Nephron (organoid): Measurements from ENCODE around the gene PSMF1.
"Not testable (repeated sequence)": the region's sequence is repeated elsewhere in the genome, so short reads cannot be mapped to it uniquely, and the experiment has no call there.

ENCODE experiments used
- H3K27ac Mint-ChIP-seq, 3 experiments: 2 replicates each; pipeline ENCODE4 v1.8.0; 2020; ENCODE audit warnings: mixed read lengths in 3 of 3, mild to moderate bottlenecking in 2 of 3, moderate library complexity in 1 of 3
- H3K27me3 Mint-ChIP-seq: 2 replicates; pipeline ENCODE4 v1.8.0; 2021; ENCODE audit warnings: low read depth, mild to moderate bottlenecking, moderate library complexity, mixed read lengths
- H3K36me3 Mint-ChIP-seq: 2 replicates; pipeline ENCODE4 v1.8.0; 2020; ENCODE audit warnings: low read depth, mixed read lengths
- H3K4me1 Mint-ChIP-seq: 2 replicates; pipeline ENCODE4 v1.8.0; 2020; ENCODE audit warnings: mixed read lengths
- H3K4me3 Mint-ChIP-seq, 3 experiments: 2 replicates each; pipeline ENCODE4 v1.8.0; 2020; ENCODE audit warnings: mild to moderate bottlenecking in 3 of 3, mixed read lengths in 3 of 3, moderate library complexity in 2 of 3
- H3K9me3 Mint-ChIP-seq: 2 replicates; pipeline ENCODE4 v1.8.0; 2020; ENCODE audit warnings: mixed read lengths
- CTCF ChIP-seq, 3 experiments: fragments of 200-600 bp; sonication (generic); IDR thresholded peaks; one replicate each; pipeline ENCODE4 v1.5.0; 2021; ENCODE audit warnings: antibody characterized with exemption in 3 of 3; ENCODE audit not compliant: unreplicated experiment in 3 of 3

PSMF1 gene

DNA sequence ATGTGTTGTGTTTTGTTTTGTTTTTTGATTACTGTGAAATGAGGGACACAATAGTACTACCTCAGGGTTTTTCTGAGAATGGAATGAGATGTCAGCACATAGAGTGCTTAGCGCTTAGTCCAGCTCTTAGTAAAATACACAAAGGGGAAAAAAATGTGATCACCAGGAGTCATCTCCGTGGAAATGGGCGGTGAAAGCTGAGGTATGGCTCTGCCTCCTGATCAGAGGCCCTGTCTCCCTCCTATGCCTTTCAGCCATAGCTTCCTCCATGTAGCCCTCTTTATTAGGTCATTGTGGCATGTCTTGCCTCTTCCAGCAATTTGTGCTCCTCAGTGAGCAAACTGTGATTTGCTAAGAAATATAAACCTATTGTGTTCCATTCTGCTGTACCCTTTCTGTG lies 13.0 kb downstream of the PSMF1 start:
- no peaks in the 10 kb centered on the region for H3K4me1 Mint-ChIP-seq
- TF ChIP-seq CTCF (IDR thresholded peaks at IDR 0.05; ENCODE audit: unreplicated experiment in 3 of 3) = no peak
- H3K9me3 Mint-ChIP-seq = no peaks in the 10 kb centered on the region
- H3K36me3 Mint-ChIP-seq = peaks cover 88% of the 10 kb centered on the region
- H3K27ac Mint-ChIP-seq = no peak overlapping the region
- H3K27me3 Mint-ChIP-seq = no peaks in the 10 kb centered on the region
- H3K4me3 Mint-ChIP-seq = no peak overlapping the region

- H3K9me3 Mint-ChIP-seq = no peaks in the 10 kb centered on the region
- peaks cover 94% of the 10 kb centered on the region for H3K36me3 Mint-ChIP-seq
- no peaks in the 10 kb centered on the region for H3K27me3 Mint-ChIP-seq
- TF ChIP-seq CTCF (IDR thresholded peaks at IDR 0.05; ENCODE audit: unreplicated experiment in 3 of 3) = no peak
- no peak overlapping the region for H3K4me3 Mint-ChIP-seq
- no peak overlapping the region for H3K27ac Mint-ChIP-seq
- H3K4me1 Mint-ChIP-seq = no peaks in the 10 kb centered on the region
Measured at GRCh38 chr20:1134355-1134754, 16.0 kb downstream of the PSMF1 start.

DNA sequence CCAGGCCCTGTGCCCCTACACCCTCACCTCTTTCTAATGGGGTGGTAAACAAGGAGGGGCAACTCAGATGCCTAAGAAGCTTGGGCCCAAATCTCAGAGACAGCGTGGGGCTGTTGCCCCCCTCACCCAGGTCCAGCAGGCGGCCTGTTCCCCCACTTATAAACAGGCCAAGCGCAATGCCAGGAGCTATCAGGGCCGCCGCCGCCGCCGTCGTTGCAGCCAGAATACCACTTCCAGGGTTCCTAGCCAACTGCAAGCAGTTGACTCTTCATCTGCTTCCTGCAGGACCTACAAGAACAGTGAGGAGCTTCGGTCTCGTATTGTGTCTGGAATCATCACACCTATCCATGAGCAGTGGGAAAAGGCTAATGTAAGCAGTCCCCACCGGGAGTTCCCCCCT lies 16.4 kb downstream of the PSMF1 start:
- H3K4me3 Mint-ChIP-seq = no peak overlapping the region
- no peak overlapping the region for H3K27ac Mint-ChIP-seq
- H3K36me3 Mint-ChIP-seq = peaks cover 94% of the 10 kb centered on the region
- H3K4me1 Mint-ChIP-seq = no peaks in the 10 kb centered on the region
- TF ChIP-seq CTCF (IDR thresholded peaks at IDR 0.05; ENCODE audit: unreplicated experiment in 3 of 3) = no peak
- H3K27me3 Mint-ChIP-seq = no peaks in the 10 kb centered on the region
- no peaks in the 10 kb centered on the region for H3K9me3 Mint-ChIP-seq

GRCh38 chr20:1137236-1137635 lies 18.8 kb downstream of the PSMF1 start:
- H3K4me1 Mint-ChIP-seq = no peaks in the 10 kb centered on the region
- no peak overlapping the region for H3K27ac Mint-ChIP-seq
- TF ChIP-seq CTCF (IDR thresholded peaks at IDR 0.05; ENCODE audit: unreplicated experiment in 3 of 3) = no peak

DNA sequence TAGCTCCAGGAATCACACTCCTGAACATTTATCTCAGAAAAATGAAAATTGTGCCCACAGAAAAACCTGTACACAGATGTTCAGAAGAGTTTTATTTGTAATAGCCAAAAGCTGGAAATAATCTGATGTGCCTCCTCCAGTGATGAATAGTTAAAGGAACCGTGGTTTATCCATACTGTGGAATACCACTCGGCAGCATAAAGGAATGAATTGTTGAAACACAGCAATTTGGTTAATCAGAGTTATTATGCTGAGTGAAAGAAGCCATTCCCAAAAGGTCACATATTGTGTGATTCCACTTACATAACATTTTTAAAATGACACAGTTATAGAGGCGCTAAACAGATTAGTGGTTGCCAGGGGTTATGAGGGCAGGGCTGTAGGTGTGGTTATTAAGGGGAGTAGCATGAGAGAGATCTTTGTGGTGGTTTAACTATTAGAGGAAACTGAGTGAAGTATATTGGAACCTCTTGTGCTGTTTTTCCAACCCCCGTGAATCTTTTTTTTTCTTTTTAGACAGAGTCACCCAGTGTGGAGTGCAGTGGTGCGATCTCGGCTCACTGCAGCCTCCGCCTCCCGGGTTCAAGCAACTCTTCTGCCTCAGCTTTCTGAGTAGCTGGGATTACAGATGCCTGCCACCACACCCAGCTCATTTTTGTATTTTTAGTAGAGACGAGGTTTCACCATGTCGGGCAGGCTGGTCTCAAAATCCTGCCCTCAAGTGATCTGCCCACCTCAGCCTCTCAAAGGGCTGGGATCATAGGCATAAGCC lies 26.2 kb downstream of the PSMF1 start:
- Mint-ChIP-seq H3K4me3 (no peak overlapping the region), H3K4me1 (no peaks in the 10 kb centered on the region), H3K27me3 (no peaks in the 10 kb centered on the region), H3K9me3 (peaks cover 3% of the 10 kb centered on the region), H3K36me3 (peaks cover 65% of the 10 kb centered on the region), H3K27ac (no peak overlapping the region)
- no peak for TF ChIP-seq CTCF (IDR thresholded peaks at IDR 0.05; ENCODE audit: unreplicated experiment in 3 of 3)

More at GRCh38 chr20:1137236-1137635, 18.8 kb downstream of the PSMF1 start:
- H3K9me3 Mint-ChIP-seq = peaks cover 3% of the 10 kb centered on the region
- peaks cover 89% of the 10 kb centered on the region for H3K36me3 Mint-ChIP-seq
- H3K4me3 Mint-ChIP-seq = no peak overlapping the region
- H3K27me3 Mint-ChIP-seq = no peaks in the 10 kb centered on the region

DNA sequence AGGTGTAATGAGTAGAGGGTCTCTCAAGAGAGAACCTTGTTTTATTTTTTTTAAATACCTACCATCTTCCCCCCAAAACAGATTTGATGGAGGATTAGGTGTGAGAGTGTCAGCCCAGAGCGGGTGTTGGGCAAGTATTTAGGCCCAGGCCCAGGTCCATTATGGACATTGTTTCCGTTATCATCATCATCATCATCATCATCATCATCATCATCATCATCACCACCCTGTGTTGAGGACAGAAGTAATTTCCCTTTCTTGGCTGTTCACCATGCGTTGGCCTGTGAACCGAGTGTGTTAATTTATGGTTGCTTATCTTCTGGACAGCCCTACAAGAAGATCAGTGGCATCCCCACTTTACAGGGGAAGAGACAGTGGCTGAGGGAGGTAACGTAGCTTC lies 28.6 kb downstream of the PSMF1 start:
- no peak for TF ChIP-seq CTCF (IDR thresholded peaks at IDR 0.05; ENCODE audit: unreplicated experiment in 3 of 3)
- H3K27me3 Mint-ChIP-seq = no peaks in the 10 kb centered on the region
- H3K4me1 Mint-ChIP-seq = no peaks in the 10 kb centered on the region
- no peak overlapping the region for H3K4me3 Mint-ChIP-seq
- no peak overlapping the region for H3K27ac Mint-ChIP-seq
- H3K36me3 Mint-ChIP-seq = peaks cover 64% of the 10 kb centered on the region
- no peaks in the 10 kb centered on the region for H3K9me3 Mint-ChIP-seq

- H3K27ac Mint-ChIP-seq, H3K9me3 Mint-ChIP-seq, H3K4me1 Mint-ChIP-seq, H3K27me3 Mint-ChIP-seq, H3K4me3 Mint-ChIP-seq: not testable (repeated sequence)
- peaks cover 73% of the 10 kb centered on the region for H3K36me3 Mint-ChIP-seq
Measured at GRCh38 chr20:1149812-1150211, 31.4 kb downstream of the PSMF1 start.
